ENCODE results near the gene ARV1. TPM values are rescaled to one million over a fixed set of nuclear protein-coding genes. Genes with fewer than 3 reads are reported as not detected.
"Not testable (repeated sequence)": the region's sequence is repeated elsewhere in the genome, so short reads cannot be mapped to it uniquely, and the experiment has no call there.

Gene ARV1
- total RNA-seq, 2 donors from 2014 or later = 23.4 to 29.7 TPM

GRCh38 chr1:231011360-231011759, 32.5 kb downstream of the ARV1 start:
- intact Hi-C loops (cut with DNase I, micrococcal nuclease) = no loop called here
- DNase-seq (no peak), ATAC-seq (no peak)

- intact Hi-C loops (cut with DNase I, micrococcal nuclease) = no loop called here
- DNase-seq (no peak), ATAC-seq (no peak)
Observed at GRCh38 chr1:231011963-231012362, 33.1 kb downstream of the ARV1 start.

- no peak for DNase-seq
- no peak for ATAC-seq
- intact Hi-C loops (cut with DNase I, micrococcal nuclease) = no loop called here
Observed at GRCh38 chr1:231013391-231014015, 34.6 kb downstream of the ARV1 start.

DNA sequence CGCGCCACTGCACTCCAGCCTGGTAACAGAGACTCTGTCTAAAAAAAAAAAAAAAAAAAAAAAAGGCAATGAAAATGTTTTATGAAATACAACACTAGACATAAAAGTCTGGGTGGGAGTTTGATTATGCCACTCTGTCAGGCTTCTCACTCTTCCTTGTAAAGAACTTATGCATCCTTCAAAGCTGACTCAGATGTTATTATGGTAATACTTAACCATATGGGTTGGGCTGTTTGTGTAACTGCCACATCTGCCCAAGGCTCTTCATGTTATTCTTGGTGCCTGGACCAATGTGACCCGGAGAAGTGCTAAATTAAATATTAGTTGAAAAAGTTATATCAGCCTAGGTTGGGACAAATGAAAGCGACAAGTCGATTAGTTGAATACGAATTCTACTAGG, 37.3 kb downstream of the ARV1 start:
- intact Hi-C loops (cut with DNase I, micrococcal nuclease) = no loop called here
- ATAC-seq (peak; percentile 98), DNase-seq (no peak)

GRCh38 chr1:231016966-231017365, 38.1 kb downstream of the ARV1 start:
- intact Hi-C loops (cut with DNase I, micrococcal nuclease) = no loop called here
- DNase-seq (no peak), ATAC-seq (no peak)

- DNase-seq (no peak), ATAC-seq (no peak)
- intact Hi-C loops (cut with DNase I, micrococcal nuclease) = no loop called here
Observed at GRCh38 chr1:231019711-231020110, 40.8 kb downstream of the ARV1 start.

- ATAC-seq (no peak), DNase-seq (no peak)
- intact Hi-C loops (cut with DNase I, micrococcal nuclease) = no loop called here
Observed at GRCh38 chr1:231020139-231020601, 41.3 kb downstream of the ARV1 start.

DNA sequence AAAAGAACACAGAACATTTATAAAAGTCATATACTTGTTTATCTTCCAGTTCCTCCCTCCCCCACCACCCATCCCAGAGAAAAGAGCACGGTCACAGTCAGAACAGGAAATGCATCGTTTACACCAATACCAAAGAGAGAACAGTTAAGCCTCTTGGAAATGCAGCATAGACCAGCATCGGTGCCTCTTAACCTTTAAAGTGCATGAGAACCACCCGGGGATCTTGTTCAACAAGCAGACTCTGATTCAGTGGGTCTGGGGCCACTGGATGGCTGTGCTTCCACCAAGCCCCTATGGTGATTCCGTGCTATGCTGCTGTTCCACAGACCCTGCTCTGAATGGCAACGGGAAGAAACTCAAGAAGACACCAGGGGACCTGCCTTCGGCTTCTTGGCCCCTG, 41.9 kb downstream of the ARV1 start:
- intact Hi-C loops (cut with DNase I, micrococcal nuclease) = no loop called here
- DNase-seq (no peak), ATAC-seq (no peak)

DNA sequence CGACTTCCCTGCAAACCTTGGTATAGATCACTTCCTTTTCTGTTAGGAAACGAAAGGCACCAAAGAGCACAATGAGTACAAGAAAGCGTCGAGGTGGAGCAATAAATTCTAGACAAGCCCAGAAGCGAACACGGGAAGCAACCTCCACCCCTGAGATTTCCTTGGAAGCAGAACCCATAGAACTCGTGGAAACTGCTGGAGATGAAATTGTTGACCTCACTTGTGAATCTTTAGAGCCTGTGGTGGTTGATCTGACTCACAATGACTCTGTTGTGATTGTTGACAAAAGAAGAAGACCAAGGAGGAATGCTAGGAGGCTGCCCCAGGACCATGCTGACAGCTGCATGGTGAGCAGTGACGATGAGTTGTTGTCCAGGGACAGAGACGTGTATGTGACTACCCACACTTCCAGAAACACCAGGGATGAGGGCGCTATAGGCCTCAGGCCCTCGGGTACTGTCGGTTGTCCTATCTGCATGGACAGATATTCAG, 42.7 kb downstream of the ARV1 start:
- intact Hi-C loops (cut with DNase I, micrococcal nuclease) = no loop called here
- ATAC-seq (no peak), DNase-seq (no peak)

GRCh38 chr1:231022543-231022942, 43.6 kb downstream of the ARV1 start:
- DNase-seq; intact Hi-C loops (cut with DNase I, micrococcal nuclease); ATAC-seq: not testable (repeated sequence)

DNA sequence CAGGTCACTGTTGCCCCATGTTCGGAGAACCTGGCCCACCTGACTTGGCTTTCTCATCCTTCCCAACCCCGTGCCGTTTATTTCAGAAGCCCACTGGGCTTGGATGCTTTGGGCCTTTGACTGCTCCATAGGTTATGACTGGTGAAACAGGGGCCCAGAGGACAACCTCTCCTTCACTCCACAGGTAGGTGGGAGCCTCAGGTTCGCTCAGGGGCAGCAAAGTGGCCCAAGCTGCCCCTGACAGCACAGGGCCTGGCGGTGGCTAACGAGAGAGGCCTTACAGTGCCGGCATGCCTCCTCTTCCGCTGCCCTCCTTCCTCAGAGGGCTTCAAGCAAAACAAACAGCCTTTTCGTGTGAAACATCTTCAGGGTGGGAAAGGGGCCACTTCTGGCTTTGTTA, 44.3 kb downstream of the ARV1 start:
- intact Hi-C loops (cut with DNase I, micrococcal nuclease) = no loop called here
- ATAC-seq = no peak
- no peak for DNase-seq

- intact Hi-C loops (cut with DNase I, micrococcal nuclease) = no loop called here
Observed at GRCh38 chr1:231026576-231026975, 47.7 kb downstream of the ARV1 start.

DNA sequence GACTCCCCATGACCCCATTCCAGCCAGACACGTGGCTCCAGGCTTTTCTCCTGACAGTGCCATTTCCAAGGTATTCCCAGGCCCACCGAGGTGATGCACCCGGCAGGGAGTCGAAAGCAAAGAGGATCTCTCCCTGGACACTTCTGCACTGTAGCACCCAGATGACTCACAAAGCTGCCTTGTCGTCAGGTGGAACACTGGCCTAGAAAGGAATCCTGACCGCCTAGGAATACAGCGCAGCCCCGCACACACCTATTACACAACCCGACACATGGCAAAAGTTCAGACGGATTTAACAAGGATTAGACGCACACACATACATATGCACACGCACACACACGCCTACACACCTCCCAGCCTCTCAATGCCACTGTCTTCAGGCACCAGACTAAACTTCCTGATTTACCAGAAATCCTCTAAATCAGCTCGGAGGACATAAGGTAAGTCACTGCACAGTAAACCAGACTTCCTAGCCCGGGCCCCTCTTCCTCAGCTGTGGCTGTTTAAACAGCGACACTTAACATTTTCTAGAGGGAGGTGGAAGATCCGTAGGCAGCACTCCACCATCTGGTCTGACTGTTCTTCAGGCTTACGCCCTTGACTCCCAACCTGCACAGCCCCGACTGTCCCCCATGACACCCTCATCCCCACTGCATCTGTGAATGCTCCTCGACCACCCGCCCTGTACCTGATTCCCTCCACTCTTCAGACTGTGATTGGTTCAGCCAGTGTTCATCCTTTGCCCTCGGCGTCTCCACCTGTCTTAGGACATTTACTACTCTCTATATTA, 48.4 kb downstream of the ARV1 start:
- ATAC-seq = no peak
- intact Hi-C loops (cut with DNase I, micrococcal nuclease) = no loop called here
- DNase-seq = no peak

More at GRCh38 chr1:231026576-231026975, 47.7 kb downstream of the ARV1 start:
- DNase-seq (no peak), ATAC-seq (no peak)

DNA sequence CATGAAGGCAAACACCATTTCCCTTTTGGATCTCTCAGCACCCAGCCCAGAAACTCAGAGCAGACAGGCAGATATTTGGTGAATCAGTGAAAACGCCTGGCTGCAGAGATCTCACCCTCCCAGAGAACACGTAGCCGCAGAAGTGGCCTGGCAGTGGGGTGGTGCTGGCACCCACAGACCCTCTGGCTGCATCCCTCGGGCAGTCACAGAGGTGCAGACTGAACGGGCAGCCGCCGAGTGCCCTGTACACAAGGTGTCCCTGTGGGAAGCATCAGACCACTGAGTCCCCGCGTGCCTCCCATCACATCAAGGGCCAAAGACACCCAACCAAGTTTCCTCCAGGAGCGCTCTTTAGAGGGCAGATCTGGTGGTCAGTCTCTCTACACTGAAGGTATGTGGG, 49.1 kb downstream of the ARV1 start:
- DNase-seq (no peak), ATAC-seq (no peak)
- intact Hi-C loops (cut with DNase I, micrococcal nuclease) = no loop called here

DNA sequence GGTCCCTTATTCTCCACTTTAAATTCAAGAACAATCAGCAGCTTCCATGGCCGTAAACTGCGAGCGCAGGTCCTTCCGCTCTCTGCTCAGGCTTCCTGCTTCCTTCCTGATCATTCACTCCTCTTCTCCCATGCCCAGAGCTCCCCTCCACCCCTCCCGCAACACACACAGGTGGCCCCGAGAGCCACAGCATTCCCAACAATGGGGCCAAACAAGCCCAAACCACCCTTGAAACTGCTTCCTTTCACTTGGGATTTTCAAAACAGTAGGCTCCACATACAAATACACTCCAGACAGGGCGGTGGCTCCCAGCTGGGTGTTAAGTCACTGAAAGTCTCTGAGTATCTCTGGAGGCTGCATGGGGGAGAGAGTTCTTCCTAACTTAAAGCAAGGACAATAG, 49.8 kb downstream of the ARV1 start:
- intact Hi-C loops (cut with DNase I, micrococcal nuclease) = no loop called here
- no peak for DNase-seq
- no peak for ATAC-seq

GRCh38 chr1:231029247-231029646, 50.4 kb downstream of the ARV1 start:
- ATAC-seq; DNase-seq; intact Hi-C loops (cut with DNase I, micrococcal nuclease): not testable (repeated sequence)

DNA sequence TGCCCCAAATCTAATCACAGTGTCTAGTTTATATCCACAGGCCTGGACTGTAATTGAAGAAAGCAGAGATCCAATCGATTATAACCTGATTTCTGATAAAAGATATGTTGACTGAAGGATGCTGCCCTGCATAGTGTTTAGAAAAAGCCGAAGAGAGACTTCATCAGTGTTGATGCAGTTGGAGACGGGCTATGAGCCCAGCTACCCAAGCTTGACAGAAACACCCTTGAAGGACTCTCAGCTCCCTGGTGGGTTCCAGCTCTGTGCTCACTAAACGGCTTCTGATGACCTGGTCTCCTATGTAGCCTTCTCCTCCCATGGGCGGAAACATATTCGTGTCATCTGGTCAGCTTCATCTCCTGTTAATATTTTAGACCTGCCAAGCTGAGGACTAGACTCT, 50.9 kb downstream of the ARV1 start:
- ATAC-seq = no peak
- intact Hi-C loops (cut with DNase I, micrococcal nuclease) = no loop called here
- no peak for DNase-seq

DNA sequence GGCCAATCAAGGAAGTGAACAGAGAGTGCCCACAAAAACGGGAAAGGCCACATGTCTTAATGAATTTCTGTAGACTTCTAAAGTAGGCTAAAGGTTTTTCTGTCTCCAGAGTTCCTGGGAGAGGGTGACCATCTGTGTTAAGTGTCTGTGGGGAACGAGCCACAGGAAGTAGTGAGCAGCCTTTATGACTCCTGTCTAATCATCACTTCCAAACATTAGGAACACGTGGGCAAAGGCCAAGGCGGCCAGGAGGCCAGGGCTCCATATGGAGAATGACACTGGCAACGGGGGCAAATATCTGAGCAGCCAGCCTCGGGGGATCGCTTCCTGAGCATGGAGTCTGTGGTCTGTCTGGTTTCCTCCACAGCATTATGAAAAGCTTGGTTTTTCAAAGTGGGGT, 54.1 kb downstream of the ARV1 start:
- ATAC-seq (peak; percentile 33), DNase-seq (no peak)
- intact Hi-C loops (cut with DNase I, micrococcal nuclease) = no loop called here

DNA sequence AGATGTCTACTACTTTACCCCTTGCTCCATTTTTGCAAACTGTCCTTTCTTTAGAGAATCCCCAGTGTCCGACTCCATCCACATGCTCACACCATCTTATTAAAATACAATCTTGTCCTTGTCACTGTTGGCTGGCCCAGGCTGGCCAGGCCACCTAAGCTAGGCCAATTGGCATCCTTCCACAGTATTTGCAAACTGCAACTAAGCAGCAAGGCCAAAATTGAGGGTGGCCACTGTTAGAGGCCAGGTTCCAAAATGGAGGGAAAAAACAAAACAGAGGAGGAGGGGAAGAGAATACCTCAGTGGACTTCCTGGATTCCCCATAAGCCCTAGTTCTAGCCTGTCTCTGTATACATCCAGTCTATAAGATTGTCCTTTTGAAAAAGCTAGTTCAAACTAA, 56.9 kb downstream of the ARV1 start:
- intact Hi-C loops (cut with DNase I, micrococcal nuclease) = no loop called here
- ATAC-seq = no peak
- DNase-seq = no peak

DNA sequence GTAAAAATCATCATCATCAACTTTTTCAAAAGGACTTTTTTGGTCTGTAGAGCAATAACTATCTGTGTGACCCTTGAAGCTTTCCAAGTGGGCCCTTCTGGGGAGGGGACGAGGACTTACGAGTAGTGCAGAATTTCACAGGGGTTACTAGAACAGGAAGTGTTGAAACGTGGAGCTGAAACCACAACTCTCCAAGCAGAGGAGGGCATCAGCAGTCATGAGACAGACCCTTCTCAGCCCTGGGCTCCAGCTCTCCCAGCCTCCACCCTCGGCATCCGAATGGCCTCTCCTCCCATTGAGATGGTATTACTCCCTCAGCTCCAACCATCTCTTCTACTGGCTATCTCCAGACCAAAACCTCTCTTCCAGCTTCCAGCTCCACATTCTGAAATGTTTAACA, 57.5 kb downstream of the ARV1 start:
- DNase-seq = no peak
- no peak for ATAC-seq
- intact Hi-C loops (cut with DNase I, micrococcal nuclease) = no loop called here
